ENCODE results near the gene AIF1. TPM values are rescaled to one million over a fixed set of nuclear protein-coding genes. Genes with fewer than 3 reads are reported as not detected.

AIF1 gene
- total and polyA plus RNA-seq, 9 donors = 4.5 to 82.4 (median 13.3) TPM

DNA sequence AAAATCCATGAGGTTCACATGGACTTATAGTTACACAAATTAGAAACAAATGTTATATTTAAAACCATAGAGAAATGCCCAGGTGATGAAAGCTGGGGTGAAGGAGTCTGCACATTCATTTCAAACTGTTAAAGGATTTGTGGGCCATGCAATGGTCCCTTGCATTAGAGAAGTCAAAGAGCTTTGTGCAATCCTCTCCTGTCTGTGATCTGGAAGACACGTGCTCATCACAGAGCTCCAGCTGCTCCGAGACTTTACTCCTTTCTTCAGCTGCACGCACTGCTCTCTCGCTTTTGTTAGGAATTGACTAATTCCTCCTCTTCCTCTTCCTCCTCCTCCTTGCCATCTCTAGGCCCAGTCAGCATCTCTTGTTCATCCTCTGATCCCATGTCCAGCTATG lies 4.1 kb upstream of the AIF1 start:
- Histone ChIP-seq H3K9me3 (no peaks in the 10 kb centered on the region), H3K4me1 (ENCODE audit: insufficient read depth) (no peaks in the 10 kb centered on the region), H3K27ac (no peak overlapping the region), H3K36me3 (no peaks in the 10 kb centered on the region), H3K27me3 (no peaks in the 10 kb centered on the region), H3K4me3 (no peak overlapping the region)
- 44 to 56% (median 47%) methylated on average over 4 of the region's 4 CpGs for WGBS, 3 donors
- TF ChIP-seq POLR2A (IDR thresholded peaks at IDR 0.05) = no peak
- TF ChIP-seq, protein P1, sequence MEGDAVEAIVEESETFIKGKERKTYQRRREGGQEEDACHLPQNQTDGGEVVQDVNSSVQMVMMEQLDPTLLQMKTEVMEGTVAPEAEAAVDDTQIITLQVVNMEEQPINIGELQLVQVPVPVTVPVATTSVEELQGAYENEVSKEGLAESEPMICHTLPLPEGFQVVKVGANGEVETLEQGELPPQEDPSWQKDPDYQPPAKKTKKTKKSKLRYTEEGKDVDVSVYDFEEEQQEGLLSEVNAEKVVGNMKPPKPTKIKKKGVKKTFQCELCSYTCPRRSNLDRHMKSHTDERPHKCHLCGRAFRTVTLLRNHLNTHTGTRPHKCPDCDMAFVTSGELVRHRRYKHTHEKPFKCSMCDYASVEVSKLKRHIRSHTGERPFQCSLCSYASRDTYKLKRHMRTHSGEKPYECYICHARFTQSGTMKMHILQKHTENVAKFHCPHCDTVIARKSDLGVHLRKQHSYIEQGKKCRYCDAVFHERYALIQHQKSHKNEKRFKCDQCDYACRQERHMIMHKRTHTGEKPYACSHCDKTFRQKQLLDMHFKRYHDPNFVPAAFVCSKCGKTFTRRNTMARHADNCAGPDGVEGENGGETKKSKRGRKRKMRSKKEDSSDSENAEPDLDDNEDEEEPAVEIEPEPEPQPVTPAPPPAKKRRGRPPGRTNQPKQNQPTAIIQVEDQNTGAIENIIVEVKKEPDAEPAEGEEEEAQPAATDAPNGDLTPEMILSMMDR (IDR thresholded peaks at IDR 0.05) = no peak
- no peak for TF ChIP-seq EP300 (IDR thresholded peaks at IDR 0.05)
- no peak for DNase-seq
- intact Hi-C loops (cut with DNase I) = loop anchor here in 1 of 4 donors (10.0 kb wide), 1 partner anchor 66 kb away; the partner anchor contains the start of genes ATP6V1G2, DDX39B and NFKBIL1

DNA sequence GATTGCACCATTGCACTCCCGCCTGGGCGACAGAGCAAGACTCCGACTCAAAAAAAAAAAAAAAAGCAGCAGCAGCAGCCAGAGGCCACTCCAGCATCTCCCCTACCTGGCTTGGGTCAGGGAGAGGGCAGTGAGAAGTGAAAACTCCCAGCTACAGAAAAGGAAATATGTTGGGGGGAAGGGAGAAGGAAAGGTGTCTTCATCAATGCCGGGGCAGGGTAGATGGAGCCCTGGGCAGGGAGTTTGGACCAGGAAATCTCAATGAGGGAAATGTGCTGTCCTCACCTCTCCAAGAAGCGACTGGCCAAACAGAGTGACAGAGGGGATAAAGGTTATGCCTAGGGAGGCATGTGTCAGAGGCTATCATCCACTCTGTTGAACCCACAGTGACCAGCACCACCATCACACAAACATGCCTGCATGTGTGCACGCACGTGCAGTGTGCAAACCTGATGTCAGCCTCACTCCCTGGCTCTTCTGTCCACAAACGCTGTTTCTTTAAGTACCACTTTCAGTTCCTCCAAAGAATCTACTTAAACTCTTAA lies 887 bp upstream of the AIF1 start:
- WGBS, 3 donors = 78% methylated on average over 8 of the region's 8 CpGs

GRCh38 chr6:31615748-31616147 lies 714 bp downstream of the AIF1 start:
- H3K4me1 ChIP-seq (ENCODE audit: insufficient read depth) = no peaks in the 10 kb centered on the region
- H3K36me3 ChIP-seq = no peaks in the 10 kb centered on the region
- H3K4me3 ChIP-seq = no peak overlapping the region
- WGBS, 3 donors = 51 to 63% (median 55%) methylated on average over 7 of the region's 7 CpGs
- H3K9me3 ChIP-seq = no peaks in the 10 kb centered on the region
- no peak for DNase-seq
- TF ChIP-seq POLR2A (IDR thresholded peaks at IDR 0.05) = no peak
- TF ChIP-seq, protein P1 (IDR thresholded peaks at IDR 0.05) = no peak
- no peak for TF ChIP-seq EP300 (IDR thresholded peaks at IDR 0.05)
- intact Hi-C loops (cut with DNase I) = loop anchor here in 1 of 4 donors (10.0 kb wide), 1 partner anchor 71 kb away; the partner anchor contains the start of genes ATP6V1G2, DDX39B and NFKBIL1
- H3K27me3 ChIP-seq = no peaks in the 10 kb centered on the region
- H3K27ac ChIP-seq = no peak overlapping the region

More for the DNA sequence above, 887 bp upstream of the AIF1 start:
- H3K27me3 ChIP-seq = no peaks in the 10 kb centered on the region
- H3K4me3 ChIP-seq = no peak overlapping the region
- DNase-seq = no peak
- H3K4me1 ChIP-seq (ENCODE audit: insufficient read depth) = no peaks in the 10 kb centered on the region
- no peaks in the 10 kb centered on the region for H3K9me3 ChIP-seq
- intact Hi-C loops (cut with DNase I) = loop anchor here in 1 of 4 donors (10.0 kb wide), 1 partner anchor 69 kb away; the partner anchor contains the start of genes ATP6V1G2, DDX39B and NFKBIL1
- H3K27ac ChIP-seq = no peak overlapping the region
- no peaks in the 10 kb centered on the region for H3K36me3 ChIP-seq
- TF ChIP-seq, protein P1 (IDR thresholded peaks at IDR 0.05) = no peak
- TF ChIP-seq EP300 (IDR thresholded peaks at IDR 0.05) (no peak), POLR2A (IDR thresholded peaks at IDR 0.05) (no peak)

GRCh38 chr6:31617010-31617409 lies 2.0 kb downstream of the AIF1 start:
- Histone ChIP-seq H3K9me3 (no peaks in the 10 kb centered on the region), H3K36me3 (no peaks in the 10 kb centered on the region), H3K4me3 (no peak overlapping the region), H3K27ac (no peak overlapping the region), H3K27me3 (no peaks in the 10 kb centered on the region), H3K4me1 (ENCODE audit: insufficient read depth) (peaks cover under 1% of the 10 kb centered on the region)
- no peak for DNase-seq
- WGBS, 3 donors = 87 to 91% (median 88%) methylated on average over 2 of the region's 2 CpGs
- intact Hi-C loops (cut with DNase I) = loop anchor here in 1 of 4 donors (10.0 kb wide), 1 partner anchor 72 kb away; the partner anchor contains the start of genes ATP6V1G2, DDX39B and NFKBIL1
- no peak for TF ChIP-seq EP300 (IDR thresholded peaks at IDR 0.05)
- no peak for TF ChIP-seq POLR2A (IDR thresholded peaks at IDR 0.05)
- TF ChIP-seq, protein P1 (IDR thresholded peaks at IDR 0.05) = no peak
